Stomach (tissue), 4 donors: ENCODE data around the gene TK1.

Experiments used
- CTCF ChIP-seq, 7 experiments: fragments of 450-650 bp in 4 of 7; fragments of 200-600 bp in 3 of 7; sonication (generic) in 3 of 7; IDR thresholded peaks; one replicate each; pipeline ENCODE4 v1.5.1; 2016 to 2019; ENCODE audit warnings: antibody characterized with exemption in 7 of 7, control low read depth in 2 of 7, mild to moderate bottlenecking in 1 of 7
- EP300 ChIP-seq: sonication (generic); formaldehyde crosslinking; IDR thresholded peaks from one replicate; pipeline ENCODE4 v1.6.1; 2017; ENCODE audit warnings: antibody characterized with exemption
- POLR2A ChIP-seq, 4 donors: fragments of 450-650 bp; IDR thresholded peaks; one replicate each; pipeline ENCODE4 v1.6.1; 2016; ENCODE audit warnings: antibody characterized with exemption in 4 of 4, control low read depth in 2 of 4, mild to moderate bottlenecking in 1 of 4, moderate library complexity in 1 of 4
- POLR2AphosphoS5 ChIP-seq, 3 donors: sonication (generic); formaldehyde crosslinking; IDR thresholded peaks; one replicate each; pipeline ENCODE4 v1.6.1; 2016; ENCODE audit warnings: antibody characterized with exemption in 3 of 3

- TF ChIP-seq POLR2A (IDR thresholded peaks at IDR 0.05) (no peak), CTCF (IDR thresholded peaks at IDR 0.05) (no peak), EP300 (no peak), POLR2AphosphoS5 (IDR thresholded peaks at IDR 0.05) (peak in 2 of 3 donors; percentile 54)
These were observed 14.4 kb downstream of the TK1 start for GRCh38 chr17:78172249-78173051.
